SIG-M5 treated with dmso at 0.1 percent for 504 hours (cell line): Measurements from ENCODE around the gene RNU7-1.

Experiments used
- DNase-seq: peaks from one replicate; lab custom pipeline; 2025; ENCODE audit not compliant: unreplicated experiment; lab: John Stamatoyannopoulos, UW

The RNU7-1 gene

DNA sequence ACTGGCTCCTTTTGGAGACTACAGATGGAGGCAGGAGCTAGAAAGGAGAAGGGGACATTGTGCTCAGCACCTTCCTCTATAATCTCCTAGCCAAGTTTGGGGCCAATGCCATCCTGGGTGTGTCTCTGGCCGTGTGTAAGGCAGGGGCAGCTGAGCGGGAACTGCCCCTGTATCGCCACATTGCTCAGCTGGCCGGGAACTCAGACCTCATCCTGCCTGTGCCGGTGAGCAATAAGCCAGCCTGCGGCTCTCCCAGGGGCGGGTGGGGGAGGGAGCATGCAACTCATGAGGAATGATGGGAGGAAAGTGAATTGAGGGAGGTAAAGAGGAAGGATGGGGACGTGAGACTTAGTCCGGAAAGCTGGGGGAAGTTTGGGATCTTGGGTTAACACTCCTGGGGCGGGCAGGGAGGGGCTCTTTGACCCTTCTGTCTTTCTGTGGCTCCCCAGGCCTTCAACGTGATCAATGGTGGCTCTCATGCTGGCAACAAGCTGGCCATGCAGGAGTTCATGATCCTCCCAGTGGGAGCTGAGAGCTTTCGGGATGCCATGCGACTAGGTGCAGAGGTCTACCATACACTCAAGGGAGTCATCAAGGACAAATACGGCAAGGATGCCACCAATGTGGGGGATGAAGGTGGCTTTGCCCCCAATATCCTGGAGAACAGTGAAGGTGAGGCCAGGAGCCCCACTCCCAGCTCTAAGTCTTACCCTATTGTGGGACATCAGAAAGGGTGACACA lies 26.0 kb upstream of the RNU7-1 start:
- no peak for DNase-seq

DNA sequence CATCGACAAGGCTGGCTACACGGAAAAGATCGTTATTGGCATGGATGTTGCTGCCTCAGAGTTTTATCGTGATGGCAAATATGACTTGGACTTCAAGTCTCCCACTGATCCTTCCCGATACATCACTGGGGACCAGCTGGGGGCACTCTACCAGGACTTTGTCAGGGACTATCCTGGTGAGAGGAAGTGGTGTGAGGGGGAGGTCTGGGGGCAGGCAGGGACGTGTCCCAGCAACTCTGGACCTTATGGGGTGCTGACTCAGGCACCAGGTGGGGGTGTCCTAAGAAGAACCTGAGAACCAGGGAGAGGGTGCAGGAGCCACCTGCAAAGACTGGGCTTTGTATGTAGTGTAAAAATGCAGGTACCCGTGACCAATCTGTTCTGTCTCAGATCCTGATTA lies 24.0 kb upstream of the RNU7-1 start:
- DNase-seq, result no peak

DNA sequence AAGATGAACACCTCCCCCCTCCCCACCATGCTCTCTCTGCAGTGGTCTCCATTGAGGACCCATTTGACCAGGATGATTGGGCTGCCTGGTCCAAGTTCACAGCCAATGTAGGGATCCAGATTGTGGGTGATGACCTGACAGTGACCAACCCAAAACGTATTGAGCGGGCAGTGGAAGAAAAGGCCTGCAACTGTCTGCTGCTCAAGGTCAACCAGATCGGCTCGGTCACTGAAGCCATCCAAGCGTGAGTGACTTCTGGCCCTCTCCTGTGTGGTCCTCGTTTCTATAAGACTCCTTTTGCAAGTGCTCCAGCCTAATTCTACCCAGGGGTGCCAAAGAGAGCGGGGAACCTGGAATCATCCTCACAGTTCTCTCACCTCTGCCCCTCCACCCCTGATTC lies 22.1 kb upstream of the RNU7-1 start:
- no peak for DNase-seq

DNA sequence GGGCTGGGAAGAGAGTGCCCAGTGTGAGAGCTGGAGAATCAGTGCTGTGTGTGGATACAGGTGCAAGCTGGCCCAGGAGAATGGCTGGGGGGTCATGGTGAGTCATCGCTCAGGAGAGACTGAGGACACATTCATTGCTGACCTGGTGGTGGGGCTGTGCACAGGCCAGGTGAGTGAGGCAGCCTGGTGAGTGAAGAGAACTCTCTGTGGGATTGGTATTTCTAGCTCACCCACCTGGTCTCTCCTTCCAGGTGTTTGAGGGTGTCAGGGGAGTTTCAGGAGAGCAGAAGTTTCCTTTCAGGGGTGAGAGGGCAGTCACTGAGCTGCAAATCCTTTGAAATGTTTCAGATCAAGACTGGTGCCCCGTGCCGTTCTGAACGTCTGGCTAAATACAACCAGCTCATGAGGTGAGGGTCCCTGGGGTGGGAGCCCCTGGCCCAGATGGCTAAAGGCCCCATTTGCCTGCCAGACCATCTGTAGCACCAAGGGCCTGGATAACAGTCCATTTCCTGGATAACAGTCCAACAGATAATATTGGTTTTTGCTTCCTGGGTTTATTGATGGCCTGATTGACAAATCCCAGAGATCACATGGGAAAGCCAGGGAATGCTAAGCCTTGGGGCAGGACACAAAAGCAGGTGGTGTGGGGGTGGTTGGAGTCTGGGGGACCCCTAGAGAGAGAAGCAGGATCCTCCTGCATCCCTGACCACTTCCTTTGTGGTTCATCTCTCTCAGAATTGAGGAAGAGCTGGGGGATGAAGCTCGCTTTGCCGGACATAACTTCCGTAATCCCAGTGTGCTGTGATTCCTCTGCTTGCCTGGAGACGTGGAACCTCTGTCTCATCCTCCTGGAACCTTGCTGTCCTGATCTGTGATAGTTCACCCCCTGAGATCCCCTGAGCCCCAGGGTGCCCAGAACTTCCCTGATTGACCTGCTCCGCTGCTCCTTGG lies 21.3 kb upstream of the RNU7-1 start:
- no peak for DNase-seq

DNA sequence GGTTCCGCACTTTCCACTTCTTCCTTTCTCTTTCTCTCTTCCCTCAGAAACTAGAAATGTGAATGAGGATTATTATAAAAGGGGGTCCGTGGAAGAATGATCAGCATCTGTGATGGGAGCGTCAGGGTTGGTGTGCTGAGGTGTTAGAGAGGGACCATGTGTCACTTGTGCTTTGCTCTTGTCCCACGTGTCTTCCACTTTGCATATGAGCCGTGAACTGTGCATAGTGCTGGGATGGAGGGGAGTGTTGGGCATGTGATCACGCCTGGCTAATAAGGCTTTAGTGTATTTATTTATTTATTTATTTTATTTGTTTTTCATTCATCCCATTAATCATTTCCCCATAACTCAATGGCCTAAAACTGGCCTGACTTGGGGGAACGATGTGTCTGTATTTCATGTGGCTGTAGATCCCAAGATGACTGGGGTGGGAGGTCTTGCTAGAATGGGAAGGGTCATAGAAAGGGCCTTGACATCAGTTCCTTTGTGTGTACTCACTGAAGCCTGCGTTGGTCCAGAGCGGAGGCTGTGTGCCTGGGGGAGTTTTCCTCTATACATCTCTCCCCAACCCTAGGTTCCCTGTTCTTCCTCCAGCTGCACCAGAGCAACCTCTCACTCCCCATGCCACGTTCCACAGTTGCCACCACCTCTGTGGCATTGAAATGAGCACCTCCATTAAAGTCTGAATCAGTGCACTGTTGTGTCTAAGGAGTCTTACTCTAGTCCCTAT lies 20.4 kb upstream of the RNU7-1 start:
- DNase-seq, result no peak

DNA sequence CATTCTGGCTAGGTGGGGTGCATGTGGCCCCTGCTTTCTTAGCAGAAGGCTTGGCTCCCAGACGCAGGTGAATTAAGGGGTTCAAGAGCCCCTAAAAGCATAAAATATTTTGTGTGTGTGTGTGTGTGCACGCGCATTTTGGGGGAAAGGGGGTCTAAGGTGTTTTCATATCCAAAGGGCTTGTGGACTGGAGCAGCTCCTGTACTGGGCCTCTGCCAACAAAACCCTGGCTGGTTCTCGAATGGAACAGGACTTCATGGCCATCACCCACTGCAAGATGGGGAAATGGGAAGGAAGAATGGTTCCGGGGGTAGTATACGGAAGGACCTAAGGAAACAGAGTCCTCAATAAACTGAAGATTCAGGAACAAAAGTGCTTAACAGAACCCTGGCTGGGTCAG lies 19.8 kb upstream of the RNU7-1 start:
- no peak for DNase-seq

DNA sequence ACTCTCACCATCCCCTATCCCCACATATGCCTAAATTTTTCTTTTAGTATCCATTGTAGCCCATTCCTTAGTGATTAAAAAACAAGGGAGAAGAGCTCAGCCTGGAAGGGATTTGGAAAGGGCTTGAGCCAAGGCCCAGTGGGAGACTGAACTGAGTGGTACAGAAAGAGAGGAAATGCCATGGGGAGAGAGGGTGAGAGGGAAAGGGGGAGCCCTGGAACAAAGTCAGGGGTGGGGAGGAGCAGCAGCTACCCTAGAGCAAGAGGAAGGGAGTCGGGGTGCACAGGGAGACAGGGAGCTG lies 18.4 kb upstream of the RNU7-1 start:
- DNase-seq, result no peak

DNA sequence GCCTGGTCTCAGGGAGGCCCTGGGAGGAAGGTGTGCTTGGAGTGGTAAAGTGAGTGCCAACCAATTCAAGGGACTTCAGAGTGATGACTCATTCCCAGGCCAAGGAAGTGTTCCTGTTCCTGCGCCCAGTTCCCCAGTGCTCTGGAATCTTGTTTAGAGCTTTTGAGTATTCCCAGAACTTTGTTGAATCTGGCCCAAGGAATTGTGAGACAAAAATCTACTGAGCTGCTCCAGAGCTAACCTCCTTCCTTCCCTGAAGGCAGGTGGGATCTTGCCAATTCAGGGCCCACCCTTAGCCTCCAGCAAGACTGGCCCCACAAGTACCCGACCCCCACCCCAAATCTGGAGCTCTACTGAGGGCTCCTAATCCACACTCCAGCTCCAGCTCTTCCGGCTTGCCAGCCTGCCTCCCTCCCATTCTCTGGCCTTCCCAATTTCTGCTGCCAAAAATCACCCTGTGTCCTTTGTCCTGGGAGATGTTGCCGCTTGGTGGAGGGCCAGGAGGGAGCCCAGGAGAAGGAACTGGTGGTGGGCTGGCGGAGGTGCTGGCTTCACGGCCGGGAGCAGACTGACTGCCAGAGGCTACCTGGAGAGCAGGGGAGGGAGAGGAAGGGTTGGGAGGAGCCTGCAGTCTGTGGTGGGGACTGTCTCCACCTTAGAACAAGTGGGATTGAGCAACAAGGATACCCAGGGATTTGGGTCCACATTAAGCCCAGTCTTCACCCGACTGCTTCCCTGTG lies 17.9 kb upstream of the RNU7-1 start:
- no peak for DNase-seq

DNA sequence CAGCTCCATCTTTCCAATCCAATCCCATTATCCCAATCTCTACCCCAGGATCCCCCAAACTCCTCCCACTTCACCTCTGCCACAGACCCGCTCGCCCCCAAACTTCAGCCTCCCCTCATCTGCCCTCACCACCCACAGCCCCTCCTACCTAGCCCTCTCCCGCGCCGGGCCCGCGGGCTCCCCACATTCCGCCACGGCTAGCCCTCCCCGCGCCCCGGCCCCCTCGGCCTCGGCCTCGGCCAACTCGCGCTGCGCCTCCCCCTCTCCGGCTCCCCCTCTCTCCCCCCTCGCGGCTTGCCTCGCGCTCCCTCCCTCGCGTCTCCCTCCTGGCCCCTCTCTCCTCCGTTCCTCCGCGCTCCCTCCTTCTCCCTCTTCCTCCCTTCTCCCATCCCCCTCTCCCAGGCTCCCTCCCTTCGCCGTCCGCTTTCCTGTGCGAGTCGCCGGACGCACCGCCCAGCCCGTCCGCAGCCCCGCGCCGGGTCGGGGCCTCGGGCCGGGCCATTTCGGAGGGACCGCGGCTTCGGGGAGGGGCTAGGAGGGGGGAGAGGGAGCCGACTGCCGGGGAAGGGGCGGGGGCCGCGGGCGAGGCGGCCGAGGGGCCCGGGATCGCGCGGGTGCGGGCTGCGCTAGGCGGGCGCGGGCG lies 16.1 kb upstream of the RNU7-1 start, which contains the start of gene ATN1:
Gene ATN1, plus strand, starts transcription at position 581 of the 643 bp plus-strand sequence. CDS start 6,043 bp downstream, outside the sequence.
- peak; percentile 45 for DNase-seq

DNA sequence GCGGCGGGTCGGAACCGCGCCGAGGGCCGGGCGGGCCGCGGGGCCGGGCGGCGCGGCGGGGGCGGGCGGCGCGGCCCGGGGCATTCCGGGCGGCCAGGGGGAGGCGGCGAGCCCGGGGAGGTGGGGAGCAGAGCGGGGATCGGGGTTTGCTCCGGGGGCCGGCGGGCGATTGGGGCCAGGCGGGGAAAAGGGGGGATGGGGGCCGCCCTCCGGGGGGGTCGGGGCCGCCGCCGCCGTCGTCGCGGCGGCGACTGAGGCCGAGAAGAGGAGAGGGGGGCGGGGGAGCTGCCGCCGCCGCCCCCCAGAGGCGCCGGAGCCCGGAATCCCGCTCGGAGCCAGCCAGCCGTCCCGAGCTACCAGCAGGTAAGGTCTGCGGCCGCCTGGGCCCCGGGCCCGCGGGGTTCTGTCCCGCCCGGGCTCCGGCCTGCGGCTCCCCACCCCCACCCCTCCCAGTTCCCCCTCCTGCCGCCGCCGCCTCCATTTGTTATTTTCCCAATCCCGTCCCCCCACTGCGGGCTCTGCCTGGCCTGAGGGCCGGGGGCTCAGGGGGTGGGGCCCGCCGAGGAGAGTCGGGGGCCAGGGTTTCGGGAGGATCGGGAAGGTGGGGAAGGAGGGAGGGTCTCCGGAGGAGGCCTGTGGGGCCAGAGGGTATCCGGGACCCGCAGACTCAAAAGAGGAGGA lies 15.5 kb upstream of the RNU7-1 start:
- DNase-seq, result no peak

DNA sequence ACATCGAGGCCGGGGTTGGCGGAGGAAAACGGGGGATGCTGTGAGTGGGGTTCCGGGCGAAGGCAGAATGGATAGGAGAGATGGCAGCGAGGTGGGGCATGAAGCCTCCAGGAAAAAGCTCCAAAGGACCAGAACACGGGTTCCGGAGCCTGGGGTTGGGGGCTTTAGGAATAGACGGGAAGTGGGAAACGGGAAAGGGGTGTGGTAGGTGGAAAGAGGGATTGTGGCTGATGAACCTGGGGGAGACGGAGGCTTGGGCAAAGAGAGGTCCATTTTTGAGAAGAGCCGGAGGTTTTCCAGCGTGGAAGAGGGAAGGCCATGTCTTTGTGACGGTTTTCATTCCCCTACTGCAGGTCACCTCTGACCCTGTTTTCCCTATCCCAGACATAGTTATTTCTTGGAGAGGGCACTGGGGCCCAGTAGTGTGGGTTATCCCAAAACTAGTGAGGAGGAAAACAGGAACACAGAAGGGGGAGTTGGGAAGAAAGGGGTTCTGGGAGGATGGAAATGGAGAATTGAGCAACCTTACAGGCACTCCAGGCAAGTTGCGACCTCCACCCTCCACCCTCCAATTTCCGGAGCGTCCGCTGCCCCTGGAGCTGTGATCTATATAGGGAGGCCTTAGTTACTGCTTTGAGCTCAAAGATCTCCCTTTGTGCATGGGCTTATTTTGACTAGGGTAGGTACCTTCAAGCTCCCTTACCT lies 14.8 kb upstream of the RNU7-1 start:
- no peak for DNase-seq

DNA sequence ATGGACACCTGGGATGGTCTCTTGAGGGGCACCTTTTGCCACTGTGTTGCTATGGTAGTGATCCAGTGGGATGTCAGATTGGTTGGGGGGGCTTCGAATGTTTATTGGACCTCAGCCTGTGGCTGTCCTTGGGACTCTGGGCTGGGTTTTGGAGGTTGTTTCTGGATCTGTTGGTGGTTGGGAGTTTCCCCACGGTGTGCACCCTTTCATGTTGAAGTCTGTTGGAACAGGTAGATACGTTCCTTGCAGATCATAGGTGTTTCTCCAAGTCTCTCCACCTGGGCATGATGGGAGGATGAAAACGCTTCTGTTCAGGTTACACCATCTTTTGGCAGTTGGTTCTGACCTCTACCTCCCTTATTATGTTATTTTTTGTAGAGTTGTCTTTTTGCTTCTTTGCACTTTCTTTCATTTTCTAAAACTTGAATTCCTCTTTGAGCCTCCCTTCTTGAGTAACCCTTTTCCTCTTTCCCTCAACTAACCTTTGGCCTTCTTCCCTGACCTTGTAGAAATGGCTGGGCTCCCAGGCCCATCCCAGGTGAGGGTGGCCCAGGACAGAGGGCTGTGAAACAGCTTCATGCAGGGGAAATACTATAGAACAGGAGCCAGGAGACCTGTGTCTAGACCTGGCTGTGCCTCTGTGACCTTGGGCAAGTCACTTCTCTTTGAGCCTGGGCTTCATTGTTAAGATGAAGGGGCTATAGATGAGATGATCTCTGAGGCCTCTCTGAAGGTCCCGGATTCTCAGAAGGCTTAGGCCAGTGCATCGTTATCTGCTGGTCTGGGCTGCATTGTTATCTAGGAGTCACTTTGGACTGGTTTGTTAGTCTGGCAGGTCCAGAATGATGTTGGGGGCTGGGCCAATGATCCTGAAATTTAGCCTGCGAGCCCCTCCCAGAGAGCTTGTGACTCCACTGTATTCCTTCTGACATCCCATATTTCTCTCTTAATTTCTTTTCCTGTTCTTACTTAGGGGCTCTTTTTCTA lies 13.9 kb upstream of the RNU7-1 start:
- DNase-seq, result no peak

DNA sequence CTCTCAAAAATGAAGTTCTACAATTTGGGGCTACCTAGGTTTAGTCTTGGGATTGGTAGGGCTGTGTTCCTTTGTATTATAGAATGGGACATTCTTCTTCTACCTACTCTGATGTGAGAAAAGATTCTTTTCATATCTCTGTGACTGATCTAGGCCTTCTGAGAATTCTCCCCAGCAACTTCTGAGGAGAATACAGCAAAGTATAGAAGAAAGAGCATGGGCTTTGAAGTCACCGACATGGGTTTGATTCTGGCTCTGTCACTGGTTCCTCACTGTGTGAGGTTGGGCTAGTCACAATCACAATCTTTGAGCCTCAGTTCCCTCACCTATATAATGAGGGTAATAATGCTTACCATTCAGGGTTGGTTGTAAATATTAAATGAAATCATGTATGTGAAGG lies 10.8 kb upstream of the RNU7-1 start:
- no peak for DNase-seq

DNA sequence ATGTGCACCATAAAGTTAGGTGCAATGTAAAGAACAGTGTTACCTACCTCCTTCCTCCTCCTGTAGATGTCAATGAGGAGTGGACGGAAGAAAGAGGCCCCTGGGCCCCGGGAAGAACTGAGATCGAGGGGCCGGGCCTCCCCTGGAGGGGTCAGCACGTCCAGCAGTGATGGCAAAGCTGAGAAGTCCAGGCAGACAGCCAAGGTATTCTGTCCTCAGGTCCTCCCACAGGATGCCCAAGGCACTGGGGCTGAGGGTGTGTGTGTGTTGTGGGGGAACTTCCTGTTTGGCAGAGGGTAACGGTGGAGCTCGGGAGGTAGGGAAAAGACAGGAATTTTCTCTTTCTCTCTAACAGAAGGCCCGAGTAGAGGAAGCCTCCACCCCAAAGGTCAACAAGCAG lies 9.5 kb upstream of the RNU7-1 start:
- no peak for DNase-seq

DNA sequence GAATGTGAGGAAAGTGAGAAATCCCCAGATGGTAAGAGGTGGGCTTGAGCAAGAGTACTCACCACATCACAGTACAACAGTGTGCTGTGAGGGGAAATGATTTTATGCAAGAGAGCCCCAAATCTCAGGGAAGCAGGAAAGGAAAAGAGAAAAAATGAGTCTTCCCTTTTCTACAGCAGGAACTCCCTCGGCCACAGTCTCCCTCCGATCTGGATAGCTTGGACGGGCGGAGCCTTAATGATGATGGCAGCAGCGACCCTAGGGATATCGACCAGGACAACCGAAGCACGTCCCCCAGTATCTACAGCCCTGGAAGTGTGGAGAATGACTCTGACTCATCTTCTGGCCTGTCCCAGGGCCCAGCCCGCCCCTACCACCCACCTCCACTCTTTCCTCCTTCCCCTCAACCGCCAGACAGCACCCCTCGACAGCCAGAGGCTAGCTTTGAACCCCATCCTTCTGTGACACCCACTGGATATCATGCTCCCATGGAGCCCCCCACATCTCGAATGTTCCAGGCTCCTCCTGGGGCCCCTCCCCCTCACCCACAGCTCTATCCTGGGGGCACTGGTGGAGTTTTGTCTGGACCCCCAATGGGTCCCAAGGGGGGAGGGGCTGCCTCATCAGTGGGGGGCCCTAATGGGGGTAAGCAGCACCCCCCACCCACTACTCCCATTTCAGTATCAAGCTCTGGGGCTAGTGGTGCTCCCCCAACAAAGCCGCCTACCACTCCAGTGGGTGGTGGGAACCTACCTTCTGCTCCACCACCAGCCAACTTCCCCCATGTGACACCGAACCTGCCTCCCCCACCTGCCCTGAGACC lies 8.0 kb upstream of the RNU7-1 start:
- no peak for DNase-seq

DNA sequence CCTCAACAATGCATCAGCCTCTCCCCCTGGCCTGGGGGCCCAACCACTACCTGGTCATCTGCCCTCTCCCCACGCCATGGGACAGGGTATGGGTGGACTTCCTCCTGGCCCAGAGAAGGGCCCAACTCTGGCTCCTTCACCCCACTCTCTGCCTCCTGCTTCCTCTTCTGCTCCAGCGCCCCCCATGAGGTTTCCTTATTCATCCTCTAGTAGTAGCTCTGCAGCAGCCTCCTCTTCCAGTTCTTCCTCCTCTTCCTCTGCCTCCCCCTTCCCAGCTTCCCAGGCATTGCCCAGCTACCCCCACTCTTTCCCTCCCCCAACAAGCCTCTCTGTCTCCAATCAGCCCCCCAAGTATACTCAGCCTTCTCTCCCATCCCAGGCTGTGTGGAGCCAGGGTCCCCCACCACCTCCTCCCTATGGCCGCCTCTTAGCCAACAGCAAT lies 7.4 kb upstream of the RNU7-1 start:
- DNase-seq, result no peak
